Esophagus squamous epithelium (tissue), 4 donors: ENCODE results near the gene GSG1L2.

Experiments
- CTCF ChIP-seq, 6 experiments: fragments of 450-650 bp in 4 of 6; fragments of 200-600 bp in 2 of 6; sonication (generic) in 2 of 6; IDR thresholded peaks; one replicate each; pipeline ENCODE4 v1.5.1; 2016 to 2019; ENCODE audit warnings: antibody characterized with exemption in 6 of 6, mild to moderate bottlenecking in 4 of 6, moderate library complexity in 4 of 6
- POLR2A ChIP-seq, 4 donors: fragments of 450-650 bp; IDR thresholded peaks; one replicate each; pipeline ENCODE4 v1.6.1; 2017; ENCODE audit warnings: antibody characterized with exemption in 4 of 4, mild to moderate bottlenecking in 4 of 4, moderate library complexity in 3 of 4

GRCh38 chr17:9790316-9790715 is 31.6 kb downstream of the GSG1L2 start:
- TF ChIP-seq CTCF (IDR thresholded peaks at IDR 0.05) (no peak), POLR2A (IDR thresholded peaks at IDR 0.05) (no peak)
